ENCODE results near the gene HIC1.

- TF ChIP-seq CTCF (IDR thresholded peaks at IDR 0.05; ENCODE audit: poor library complexity): peak; percentile 51
- TF ChIP-seq EZH2phosphoT487 (IDR thresholded peaks at IDR 0.05; ENCODE audit: low read depth, severe bottlenecking, unreplicated experiment): no peak
Measured at GRCh38 chr17:2058586-2059546, 4.0 kb downstream of the HIC1 start.
